ENCODE results near the gene TOP2A. TPM values are rescaled to one million over a fixed set of nuclear protein-coding genes. Genes with fewer than 3 reads are reported as not detected.

Gene TOP2A
- total and polyA plus RNA-seq, 9 of the 15 experiments (the other 6 are each of a cell fraction or from before 2014, with no cell fraction given) = 133 to 347 (median 259) TPM

- no peak for TF ChIP-seq POU5F1 (IDR thresholded peaks at IDR 0.05; ENCODE audit: borderline replicate concordance, low read depth, low read length, partially characterized antibody)
- TF ChIP-seq PHF8 (IDR thresholded peaks at IDR 0.05; ENCODE audit: borderline replicate concordance, low read length) = no peak
- TF ChIP-seq ATF4 (CRISPR knock-in tag; IDR thresholded peaks at IDR 0.05) = no peak
- peak; percentile 97 for TF ChIP-seq MTA3 (IDR thresholded peaks at IDR 0.05; ENCODE audit: borderline replicate concordance)
- TF ChIP-seq KAT2B (IDR thresholded peaks at IDR 0.05; ENCODE audit: low read depth, low read length) = no peak
- TF ChIP-seq BDP1 (IDR thresholded peaks at IDR 0.05; ENCODE audit: insufficient read depth, insufficient read length) = no peak
- peak; percentile 91 for TF ChIP-seq GABPB1 (CRISPR knock-in tag; IDR thresholded peaks at IDR 0.05)
- no peak for TF ChIP-seq MITF (IDR thresholded peaks at IDR 0.05)
- no peak for TF ChIP-seq SMAD3 (CRISPR knock-in tag; conservative IDR thresholded peaks at IDR 0.05)
- no peak for TF ChIP-seq ZNF121 (CRISPR knock-in tag; conservative IDR thresholded peaks at IDR 0.05)
- TF ChIP-seq ZBTB9 (CRISPR knock-in tag; IDR thresholded peaks at IDR 0.05) = no peak
- TF ChIP-seq MTA1 (IDR thresholded peaks at IDR 0.05; ENCODE audit: borderline replicate concordance) = no peak
- no peak for TF ChIP-seq ZNF518B (CRISPR knock-in tag; IDR thresholded peaks at IDR 0.05)
- no peak for TF ChIP-seq GTF2B (IDR thresholded peaks at IDR 0.05; ENCODE audit: extremely low read depth, insufficient read length)
- TF ChIP-seq, protein P1, sequence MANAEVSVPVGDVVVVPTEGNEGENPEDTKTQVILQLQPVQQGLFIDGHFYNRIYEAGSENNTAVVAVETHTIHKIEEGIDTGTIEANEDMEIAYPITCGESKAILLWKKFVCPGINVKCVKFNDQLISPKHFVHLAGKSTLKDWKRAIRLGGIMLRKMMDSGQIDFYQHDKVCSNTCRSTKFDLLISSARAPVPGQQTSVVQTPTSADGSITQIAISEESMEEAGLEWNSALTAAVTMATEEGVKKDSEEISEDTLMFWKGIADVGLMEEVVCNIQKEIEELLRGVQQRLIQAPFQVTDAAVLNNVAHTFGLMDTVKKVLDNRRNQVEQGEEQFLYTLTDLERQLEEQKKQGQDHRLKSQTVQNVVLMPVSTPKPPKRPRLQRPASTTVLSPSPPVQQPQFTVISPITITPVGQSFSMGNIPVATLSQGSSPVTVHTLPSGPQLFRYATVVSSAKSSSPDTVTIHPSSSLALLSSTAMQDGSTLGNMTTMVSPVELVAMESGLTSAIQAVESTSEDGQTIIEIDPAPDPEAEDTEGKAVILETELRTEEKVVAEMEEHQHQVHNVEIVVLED (CRISPR knock-in tag; IDR thresholded peaks at IDR 0.05) = 0 out of 2 replicates have a peak, but pooled peaks have one; percentile 60
- TF ChIP-seq CAMTA2 (CRISPR knock-in tag; conservative IDR thresholded peaks at IDR 0.05) = no peak
- peak; percentile 59; the same call in 1 of the 2 replicates for TF ChIP-seq SP1 (CRISPR knock-in tag; IDR thresholded peaks at IDR 0.05)
Observed at GRCh38 chr17:40340880-40341807, 76.6 kb downstream of the TOP2A start (continued).
